ENCODE results near the gene PSMB8. TPM values are rescaled to one million over a fixed set of nuclear protein-coding genes. Genes with fewer than 3 reads are reported as not detected.

PSMB8 gene
- polyA plus RNA-seq, 1 experiment = 62.0 TPM

DNA sequence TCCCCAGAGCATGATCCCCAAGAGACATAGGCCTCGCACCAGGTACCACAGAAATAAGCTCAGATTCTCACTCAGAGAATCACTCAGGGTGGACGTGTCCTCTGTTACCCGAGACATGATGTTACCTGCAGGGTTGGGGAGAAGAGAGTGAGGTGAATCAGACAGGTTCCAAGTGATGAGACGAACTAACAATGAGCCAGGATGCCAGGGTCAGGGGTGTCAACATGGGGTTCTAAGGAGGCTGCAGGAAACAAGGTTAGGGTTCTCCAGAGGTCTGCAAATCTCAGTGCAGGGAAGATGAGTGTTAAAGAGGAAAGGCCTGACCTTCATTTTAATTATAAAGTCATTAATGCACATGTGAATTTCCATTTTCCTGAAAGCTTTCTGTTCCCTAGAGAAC lies 7.2 kb upstream of the PSMB8 start:
- H3K4me3 ChIP-seq (ENCODE audit: low read depth, low read length) = no peak overlapping the region
- DNase-seq (ENCODE audit: low read depth, low spot score) = no peak
- ChIA-PET POLR2A (no interaction called here), CTCF (interaction anchor here (0.6 to 3.4 kb wide), 6 partner anchors 10 to 543 kb away, joined by 3 to 61 read pairs (median 4); partner anchors contain the start of gene TAP2)
- H3K27me3 ChIP-seq (ENCODE audit: control insufficient read depth, insufficient read depth, low read length) = peaks cover 2% of the 10 kb centered on the region
- no peak overlapping the region for H3K27ac ChIP-seq (ENCODE audit: low read depth, low read length)
- TF ChIP-seq, protein P1, sequence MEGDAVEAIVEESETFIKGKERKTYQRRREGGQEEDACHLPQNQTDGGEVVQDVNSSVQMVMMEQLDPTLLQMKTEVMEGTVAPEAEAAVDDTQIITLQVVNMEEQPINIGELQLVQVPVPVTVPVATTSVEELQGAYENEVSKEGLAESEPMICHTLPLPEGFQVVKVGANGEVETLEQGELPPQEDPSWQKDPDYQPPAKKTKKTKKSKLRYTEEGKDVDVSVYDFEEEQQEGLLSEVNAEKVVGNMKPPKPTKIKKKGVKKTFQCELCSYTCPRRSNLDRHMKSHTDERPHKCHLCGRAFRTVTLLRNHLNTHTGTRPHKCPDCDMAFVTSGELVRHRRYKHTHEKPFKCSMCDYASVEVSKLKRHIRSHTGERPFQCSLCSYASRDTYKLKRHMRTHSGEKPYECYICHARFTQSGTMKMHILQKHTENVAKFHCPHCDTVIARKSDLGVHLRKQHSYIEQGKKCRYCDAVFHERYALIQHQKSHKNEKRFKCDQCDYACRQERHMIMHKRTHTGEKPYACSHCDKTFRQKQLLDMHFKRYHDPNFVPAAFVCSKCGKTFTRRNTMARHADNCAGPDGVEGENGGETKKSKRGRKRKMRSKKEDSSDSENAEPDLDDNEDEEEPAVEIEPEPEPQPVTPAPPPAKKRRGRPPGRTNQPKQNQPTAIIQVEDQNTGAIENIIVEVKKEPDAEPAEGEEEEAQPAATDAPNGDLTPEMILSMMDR (IDR thresholded peaks at IDR 0.05; ENCODE audit: low read depth, low read length) = no peak
- H3K9me3 ChIP-seq (ENCODE audit: control insufficient read depth, insufficient read depth, low read length) = peaks cover 7% of the 10 kb centered on the region; the same call in 1 of the 2 replicates

DNA sequence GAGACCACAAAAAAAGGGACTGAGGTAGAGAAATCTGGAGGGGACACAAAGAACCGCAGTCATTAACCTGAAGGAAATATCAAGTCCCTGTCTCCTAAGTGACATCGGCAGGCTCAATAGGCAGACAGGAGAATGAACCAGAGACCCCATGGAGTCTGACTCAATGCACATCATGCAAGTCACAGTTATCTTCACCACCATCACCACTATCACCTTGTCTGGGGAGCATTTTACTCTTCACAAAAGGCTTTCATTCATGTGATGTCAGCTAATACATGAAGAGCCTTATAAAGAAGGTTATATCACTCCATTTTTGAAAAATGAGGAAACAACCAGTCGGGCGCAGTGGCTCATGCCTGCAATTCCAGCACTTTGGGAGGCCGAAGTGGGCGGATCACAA lies 5.3 kb upstream of the PSMB8 start:
- ChIA-PET POLR2A (no interaction called here), CTCF (interaction anchor here (1.2 to 3.4 kb wide), 3 partner anchors 10 to 136 kb away, joined by 4 to 61 read pairs (median 5); partner anchors contain the start of gene TAP2)
- H3K27me3 ChIP-seq (ENCODE audit: control insufficient read depth, insufficient read depth, low read length) = no peaks in the 10 kb centered on the region
- TF ChIP-seq, protein P1 (IDR thresholded peaks at IDR 0.05; ENCODE audit: low read depth, low read length) = no peak
- no peak for DNase-seq (ENCODE audit: low read depth, low spot score)
- no peak overlapping the region for H3K27ac ChIP-seq (ENCODE audit: low read depth, low read length)
- H3K4me3 ChIP-seq (ENCODE audit: low read depth, low read length) = no peak overlapping the region
- H3K9me3 ChIP-seq (ENCODE audit: control insufficient read depth, insufficient read depth, low read length) = peaks cover 7% of the 10 kb centered on the region; the same call in 1 of the 2 replicates

DNA sequence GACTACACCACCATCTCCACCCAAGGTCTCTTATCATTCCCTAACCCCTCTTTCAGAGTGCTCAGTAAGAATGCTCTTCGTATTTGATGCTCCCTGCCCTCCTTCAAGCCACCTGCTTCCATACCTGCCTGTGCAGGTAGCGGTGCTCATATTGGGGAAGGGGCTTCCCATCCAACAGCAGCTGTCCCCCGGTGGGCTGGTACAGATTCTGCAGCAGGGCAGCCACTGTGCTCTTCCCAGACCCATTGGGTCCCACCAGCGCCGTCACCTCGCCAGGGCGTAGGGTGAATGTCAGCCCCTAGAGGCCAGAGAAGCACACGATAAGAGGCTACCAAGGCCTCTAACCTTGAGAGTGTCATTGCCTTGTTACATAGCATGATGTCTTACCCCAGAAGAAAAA lies 3.9 kb upstream of the PSMB8 start:
- Histone ChIP-seq H3K9me3 (ENCODE audit: control insufficient read depth, insufficient read depth, low read length) (no peaks in the 10 kb centered on the region; the same call in 1 of the 2 replicates), H3K27me3 (ENCODE audit: control insufficient read depth, insufficient read depth, low read length) (no peaks in the 10 kb centered on the region), H3K4me3 (ENCODE audit: low read depth, low read length) (no peak overlapping the region), H3K27ac (ENCODE audit: low read depth, low read length) (no peak overlapping the region)
- POLR2A ChIA-PET = no interaction called here
- TF ChIP-seq, protein P1 (IDR thresholded peaks at IDR 0.05; ENCODE audit: low read depth, low read length) = no peak
- CTCF ChIA-PET = interaction anchor here (1.1 kb wide), 1 partner anchor 9 kb away, joined by 4 read pairs; the partner anchor contains the start of gene TAP2
- no peak for DNase-seq (ENCODE audit: low read depth, low spot score)

DNA sequence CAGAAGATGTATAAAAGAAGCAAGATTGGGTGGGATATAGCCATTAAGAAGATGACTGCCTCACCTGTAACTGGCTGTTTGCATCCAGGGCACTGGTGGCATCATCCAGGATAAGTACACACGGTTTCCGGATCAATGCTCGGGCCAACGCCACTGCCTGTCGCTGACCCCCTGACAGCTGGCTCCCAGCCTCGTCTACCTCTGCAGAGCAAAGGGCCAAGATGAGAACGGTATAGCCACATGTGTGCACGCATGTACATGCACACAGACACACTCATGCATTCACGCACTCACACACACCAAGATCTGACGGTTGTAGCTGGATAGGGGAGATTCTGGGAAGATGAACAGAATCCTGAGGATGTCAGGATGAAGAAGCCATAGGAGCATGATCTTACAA lies 3.2 kb upstream of the PSMB8 start:
- no peak overlapping the region for H3K27ac ChIP-seq (ENCODE audit: low read depth, low read length)
- H3K9me3 ChIP-seq (ENCODE audit: control insufficient read depth, insufficient read depth, low read length) = no peaks in the 10 kb centered on the region; the same call in 1 of the 2 replicates
- POLR2A ChIA-PET = no interaction called here

DNA sequence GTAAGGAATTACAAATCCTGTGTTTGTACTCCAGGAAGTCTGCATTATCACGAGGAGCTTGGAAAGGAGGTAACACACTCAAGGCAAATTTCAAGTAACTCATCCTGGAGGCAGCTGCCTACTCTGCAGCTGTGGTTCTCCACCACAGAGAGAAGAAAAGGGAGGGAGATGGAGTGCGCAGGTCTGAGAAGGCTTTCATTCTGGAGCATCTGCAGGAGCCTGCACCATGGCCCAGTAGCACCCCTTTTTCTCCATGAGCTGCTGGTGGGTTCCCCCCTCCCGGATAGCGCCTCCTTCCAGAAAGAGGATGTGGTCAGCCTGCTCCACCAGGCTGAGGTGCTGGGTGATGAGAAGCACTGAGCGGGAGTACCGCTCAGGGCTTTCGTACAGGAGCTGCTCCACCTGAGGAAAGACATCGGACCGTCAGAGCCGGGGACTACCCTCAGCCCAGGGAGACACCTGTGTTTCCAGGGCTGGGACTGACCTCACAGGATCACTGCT lies 1.6 kb upstream of the PSMB8 start:
- CTCF ChIA-PET = interaction anchor here (0.6 to 3.9 kb wide), 9 partner anchors 8 to 139 kb away, joined by 3 to 38 read pairs (median 6); partner anchors contain the start of genes PSMB9 and TAP1
- TF ChIP-seq, protein P1 (IDR thresholded peaks at IDR 0.05; ENCODE audit: low read depth, low read length) = no peak
- no peak overlapping the region for H3K27ac ChIP-seq (ENCODE audit: low read depth, low read length)
- no peaks in the 10 kb centered on the region for H3K27me3 ChIP-seq (ENCODE audit: control insufficient read depth, insufficient read depth, low read length)
- H3K9me3 ChIP-seq (ENCODE audit: control insufficient read depth, insufficient read depth, low read length) = no peaks in the 10 kb centered on the region; the same call in 1 of the 2 replicates
- no peak overlapping the region for H3K4me3 ChIP-seq (ENCODE audit: low read depth, low read length)
- POLR2A ChIA-PET = interaction anchor here (1.0 to 1.9 kb wide), 2 partner anchors 8 to 126 kb away, joined by 7 to 12 read pairs; partner anchors contain the start of genes PSMB9 and TAP1
- no peak for DNase-seq (ENCODE audit: low read depth, low spot score)

More for the DNA sequence above, 3.2 kb upstream of the PSMB8 start:
- no peak for DNase-seq (ENCODE audit: low read depth, low spot score)
- CTCF ChIA-PET = interaction anchor here (1.1 to 3.9 kb wide), 3 partner anchors 9 to 21 kb away, joined by 4 to 38 read pairs (median 6); partner anchors contain the start of gene TAP2
- TF ChIP-seq, protein P1 (IDR thresholded peaks at IDR 0.05; ENCODE audit: low read depth, low read length) = no peak
- no peak overlapping the region for H3K4me3 ChIP-seq (ENCODE audit: low read depth, low read length)
- no peaks in the 10 kb centered on the region for H3K27me3 ChIP-seq (ENCODE audit: control insufficient read depth, insufficient read depth, low read length)
